Right cardiac atrium (tissue), 5 donors: ENCODE data around the gene CSMD2. TPM values are rescaled to one million over a fixed set of nuclear protein-coding genes. Genes with fewer than 3 reads are reported as not detected.

Experiments used
- ATAC-seq, 2 donors: fragments of 200-7000 bp; cut with Tn5 transposase; one replicate each; pipeline versions ENCODE4 v1.8.0 to v1.9.1; 2020; ENCODE audit warnings: moderate library complexity in 2 of 2, mild to moderate bottlenecking in 1 of 2
- DNase-seq, 3 donors: peaks; one replicate each; pipeline ENCODE4 v3.0.0-alpha.2; 2020
- H3K27ac ChIP-seq: one replicate; pipeline ENCODE4 v1.5.1; 2013; ENCODE audit warnings: mild to moderate bottlenecking, low read length, control low read depth, moderate library complexity
- H3K27me3 ChIP-seq: one replicate; pipeline ENCODE4 v1.6.1; 2013; ENCODE audit not compliant: control insufficient read depth, insufficient read depth
- H3K4me1 ChIP-seq: one replicate; pipeline ENCODE4 v1.6.1; 2013; ENCODE audit warnings: low read length; ENCODE audit not compliant: control insufficient read depth, insufficient read depth
- H3K4me3 ChIP-seq: one replicate; pipeline ENCODE4 v1.5.1; 2013; ENCODE audit warnings: low read length, control low read depth
- H3K9me3 ChIP-seq: one replicate; pipeline ENCODE4 v1.6.1; 2013; ENCODE audit warnings: low read length; ENCODE audit not compliant: control insufficient read depth
- WGBS: extraction: QIAGEN DNeasy Blood & Tissue Kit; methylation state at CpG from one replicate; pipeline ENCODE4 v1.1.7; 2013; 5-methylcytosine and 5-hydroxymethylcytosine counted together
- intact Hi-C, 4 donors: fragments of 100-400 bp; cut with DNase I; formaldehyde crosslinking; loops; one replicate each; pipeline versions ENCODE4 v1.11.0 to v1.14.0; 2022 to 2023
- polyA plus RNA-seq: library from polyadenylated mRNA; stranded (reverse); fragments of 200-250 nt; gene quantifications from one replicate; pipeline ENCODE4 v1.2.3, GENCODE V29; 2013
- total RNA-seq, 4 donors: library from RNA; stranded (reverse); fragmentation: NEBNext Ultra II Directional; extraction: Animal tissue kit (Norgen Biotek cat#: 25700); gene quantifications; one replicate each; pipeline ENCODE4 v1.2.1, GENCODE V29; 2021
- donor health status: healthy with polysubstance abuse.
- donor health status: DM: no; HTN: yes; CAD: no.
- donor health status: DM: no; HTN: no; CAD: no.
- donor health status: DM: no; HTN: yes; CAD: no; lungs with severe emphysema.
- donor health status: DM: yes; HTN: yes; CAD: no.

Gene CSMD2
- total and polyA plus RNA-seq, 5 donors = 0.11 to 0.59 (median 0.38) TPM

- H3K9me3 ChIP-seq = no peaks in the 10 kb centered on the region
- DNase-seq (no peak), ATAC-seq (no peak)
- WGBS = 74% methylated on average over 3 of the region's 3 CpGs
- no peak overlapping the region for H3K27ac ChIP-seq
- intact Hi-C loops = no loop called here
- H3K27me3 ChIP-seq = no peaks in the 10 kb centered on the region
- H3K4me1 ChIP-seq = no peaks in the 10 kb centered on the region
- H3K4me3 ChIP-seq = no peak overlapping the region
These were observed 114.1 kb downstream of the CSMD2 start for GRCh38 chr1:34050709-34051485.

DNA sequence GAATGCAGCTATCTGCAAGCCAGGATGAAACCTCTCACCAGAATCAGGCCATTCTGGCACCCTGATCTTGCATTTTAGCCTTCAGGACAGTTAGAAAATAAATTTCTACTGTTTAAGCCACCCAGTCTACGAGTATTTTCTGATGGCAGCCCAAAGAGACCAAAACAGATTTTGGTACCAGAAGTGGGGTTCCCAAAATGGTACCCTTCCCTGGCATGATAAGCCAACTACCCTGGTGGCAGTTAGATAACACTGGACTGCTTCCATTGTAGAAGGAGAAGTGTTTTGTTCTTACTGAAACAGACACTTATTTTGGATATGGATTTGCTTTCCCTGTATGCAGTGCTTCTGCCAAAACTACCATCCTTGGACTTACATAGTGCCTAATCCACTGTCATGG is 115.0 kb downstream of the CSMD2 start:
- H3K27me3 ChIP-seq = no peaks in the 10 kb centered on the region
- H3K4me3 ChIP-seq = no peak overlapping the region
- H3K9me3 ChIP-seq = no peaks in the 10 kb centered on the region
- no peak for ATAC-seq
- 63% methylated on average over 1 of the region's 1 CpG for WGBS
- H3K4me1 ChIP-seq = no peaks in the 10 kb centered on the region
- no peak overlapping the region for H3K27ac ChIP-seq
- DNase-seq = no peak
- intact Hi-C loops = no loop called here

- Histone ChIP-seq H3K4me3 (no peak overlapping the region), H3K27ac (no peak overlapping the region), H3K27me3 (no peaks in the 10 kb centered on the region), H3K4me1 (no peaks in the 10 kb centered on the region), H3K9me3 (no peaks in the 10 kb centered on the region)
- ATAC-seq (no peak), DNase-seq (no peak)
- 47% methylated on average over 2 of the region's 2 CpGs for WGBS
- intact Hi-C loops = no loop called here
These were observed 115.6 kb downstream of the CSMD2 start for GRCh38 chr1:34049477-34049876.

- intact Hi-C loops = no loop called here
- WGBS = 27% methylated on average over 7 of the region's 7 CpGs
- no peak overlapping the region for H3K27ac ChIP-seq
- no peaks in the 10 kb centered on the region for H3K9me3 ChIP-seq
- H3K4me3 ChIP-seq = no peak overlapping the region
- no peak for ATAC-seq
- no peaks in the 10 kb centered on the region for H3K4me1 ChIP-seq
- no peaks in the 10 kb centered on the region for H3K27me3 ChIP-seq
- DNase-seq = no peak
These were observed 127.2 kb downstream of the CSMD2 start for GRCh38 chr1:34037856-34038255.

- Histone ChIP-seq H3K9me3 (no peaks in the 10 kb centered on the region), H3K4me3 (no peak overlapping the region), H3K27me3 (no peaks in the 10 kb centered on the region), H3K27ac (no peak overlapping the region), H3K4me1 (no peaks in the 10 kb centered on the region)
- ATAC-seq (no peak), DNase-seq (no peak)
- 58% methylated on average over 8 of the region's 8 CpGs for WGBS
- intact Hi-C loops = no loop called here
These were observed 127.9 kb downstream of the CSMD2 start for GRCh38 chr1:34037109-34037508.

DNA sequence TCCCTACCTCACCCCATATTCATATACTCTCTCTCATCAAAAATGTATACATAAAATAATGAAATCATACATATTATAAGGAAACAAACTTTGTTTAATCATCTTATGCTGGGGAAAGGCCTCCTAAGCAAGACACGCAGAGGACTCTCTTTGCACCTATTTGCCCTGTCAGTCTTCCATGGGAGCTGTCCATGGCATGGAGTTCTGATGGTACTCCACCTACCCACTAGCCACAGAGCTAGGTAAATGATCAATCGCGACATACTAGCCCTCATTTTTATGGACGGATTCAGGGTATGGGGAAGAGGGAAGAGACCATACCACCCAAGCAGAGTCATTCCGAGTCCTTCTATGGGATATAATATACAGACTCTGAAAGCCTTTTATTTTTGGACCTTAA is 131.0 kb downstream of the CSMD2 start:
- H3K9me3 ChIP-seq = no peaks in the 10 kb centered on the region
- no peak for ATAC-seq
- intact Hi-C loops = no loop called here

GRCh38 chr1:34029954-34030353 is 135.1 kb downstream of the CSMD2 start:
- Histone ChIP-seq H3K27ac (no peak overlapping the region), H3K4me1 (no peaks in the 10 kb centered on the region), H3K27me3 (no peaks in the 10 kb centered on the region), H3K4me3 (no peak overlapping the region), H3K9me3 (no peaks in the 10 kb centered on the region)
- ATAC-seq (no peak), DNase-seq (no peak)
- 87% methylated on average over 2 of the region's 2 CpGs for WGBS
- intact Hi-C loops = no loop called here

More for the DNA sequence above, 131.0 kb downstream of the CSMD2 start:
- H3K27ac ChIP-seq = no peak overlapping the region
- H3K4me3 ChIP-seq = no peak overlapping the region
- no peaks in the 10 kb centered on the region for H3K4me1 ChIP-seq
- 77% methylated on average over 5 of the region's 5 CpGs for WGBS
- H3K27me3 ChIP-seq = no peaks in the 10 kb centered on the region
- no peak for DNase-seq

DNA sequence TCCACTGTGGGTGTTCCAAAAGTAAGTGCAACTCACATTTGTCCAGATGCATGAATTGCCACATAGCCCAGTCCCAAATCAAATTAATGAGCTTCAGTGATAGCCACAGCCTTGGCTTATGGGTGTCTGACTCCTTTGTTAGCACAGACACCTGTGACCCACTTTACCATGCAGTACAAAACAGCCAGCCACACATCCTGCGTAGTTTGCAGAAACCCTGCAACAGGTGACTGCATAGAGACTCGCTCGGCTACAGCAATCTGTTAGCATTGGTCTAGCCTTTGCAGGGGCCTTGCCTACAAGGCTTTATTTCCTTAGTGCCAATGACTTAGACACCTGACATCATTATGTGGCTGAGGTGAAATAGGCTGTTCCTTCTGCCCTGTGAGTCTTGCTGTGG is 135.5 kb downstream of the CSMD2 start:
- no peaks in the 10 kb centered on the region for H3K4me1 ChIP-seq
- H3K4me3 ChIP-seq = no peak overlapping the region
- 91% methylated on average over 3 of the region's 3 CpGs for WGBS
- no peaks in the 10 kb centered on the region for H3K27me3 ChIP-seq
- DNase-seq = no peak
- no peak overlapping the region for H3K27ac ChIP-seq
- H3K9me3 ChIP-seq = no peaks in the 10 kb centered on the region
- ATAC-seq = no peak
- intact Hi-C loops = no loop called here

- 61% methylated on average over 11 of the region's 11 CpGs for WGBS
- Histone ChIP-seq H3K9me3 (no peaks in the 10 kb centered on the region), H3K27ac (no peak overlapping the region), H3K4me1 (no peaks in the 10 kb centered on the region), H3K27me3 (no peaks in the 10 kb centered on the region), H3K4me3 (no peak overlapping the region)
- DNase-seq (no peak), ATAC-seq (no peak)
- intact Hi-C loops = no loop called here
These were observed 136.5 kb downstream of the CSMD2 start for GRCh38 chr1:34028381-34029055.

- H3K9me3 ChIP-seq = no peaks in the 10 kb centered on the region
- intact Hi-C loops = no loop called here
- no peak overlapping the region for H3K27ac ChIP-seq
- no peak overlapping the region for H3K4me3 ChIP-seq
- no peaks in the 10 kb centered on the region for H3K27me3 ChIP-seq
- 72% methylated on average over 3 of the region's 3 CpGs for WGBS
- no peak for DNase-seq
- ATAC-seq = no peak
- H3K4me1 ChIP-seq = no peaks in the 10 kb centered on the region
These were observed 139.4 kb downstream of the CSMD2 start for GRCh38 chr1:34025675-34026074.

DNA sequence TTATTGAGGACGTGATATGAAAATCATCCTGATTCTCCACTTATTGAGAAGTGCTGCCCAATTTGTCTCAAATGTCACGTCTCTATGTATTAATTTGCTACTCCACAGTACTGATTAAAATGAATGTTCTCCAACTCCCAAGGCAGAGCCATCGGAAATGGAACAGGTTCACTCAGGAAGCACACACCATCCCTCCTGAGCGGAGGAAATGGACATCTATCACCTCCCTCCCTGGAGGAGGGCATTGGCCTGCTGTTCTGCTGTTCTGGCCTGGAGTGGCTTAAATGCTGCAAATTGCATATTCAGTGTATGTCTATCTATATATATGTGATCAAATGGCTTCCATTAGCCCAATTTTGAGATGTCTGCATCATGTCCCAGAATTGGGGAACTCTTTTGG is 140.5 kb downstream of the CSMD2 start:
- H3K4me3 ChIP-seq = no peak overlapping the region
- no peaks in the 10 kb centered on the region for H3K4me1 ChIP-seq
- H3K9me3 ChIP-seq = no peaks in the 10 kb centered on the region
- no peaks in the 10 kb centered on the region for H3K27me3 ChIP-seq
- intact Hi-C loops = no loop called here
- DNase-seq (no peak), ATAC-seq (no peak)
- WGBS = 77% methylated on average over 4 of the region's 4 CpGs
- no peak overlapping the region for H3K27ac ChIP-seq
